ENCODE data around the gene MEIS2. TPM values are rescaled to one million over a fixed set of nuclear protein-coding genes. Genes with fewer than 3 reads are reported as not detected.

MEIS2 gene
- total and polyA plus RNA-seq, 2 of the 13 experiments (the other 11 are each of a cell fraction or from before 2014, with no cell fraction given): 10.7 to 12.4 TPM

GRCh38 chr15:37034835-37035748 is 65.3 kb downstream of the MEIS2 start (continued):
- TF ChIP-seq RNF219 (CRISPR knock-in tag; IDR thresholded peaks at IDR 0.05) (no peak), ZGPAT (CRISPR knock-in tag; IDR thresholded peaks at IDR 0.05) (peak; percentile 18; the same call in 1 of the 2 replicates), TFAP4 (IDR thresholded peaks at IDR 0.05; ENCODE audit: borderline replicate concordance, low read depth) (peak; percentile 74), ZBTB49 (CRISPR knock-in tag; IDR thresholded peaks at IDR 0.05; ENCODE audit: borderline replicate concordance) (no peak), PAWR (CRISPR knock-in tag; IDR thresholded peaks at IDR 0.05; ENCODE audit: borderline replicate concordance) (no peak), ZKSCAN8 (CRISPR knock-in tag; IDR thresholded peaks at IDR 0.05; ENCODE audit: borderline replicate concordance) (no peak), DMTF1 (CRISPR knock-in tag; IDR thresholded peaks at IDR 0.05) (no peak), ZNF124 (CRISPR knock-in tag; IDR thresholded peaks at IDR 0.05) (no peak), ZBTB3 (CRISPR knock-in tag; IDR thresholded peaks at IDR 0.05; ENCODE audit: borderline replicate concordance, low read depth) (no peak), UBTF (CRISPR knock-in tag; IDR thresholded peaks at IDR 0.05) (no peak), CREM (IDR thresholded peaks at IDR 0.05) (no peak; the same call in 1 of the 2 replicates), CREM (CRISPR knock-in tag; IDR thresholded peaks at IDR 0.05) (no peak), ZNF777 (CRISPR knock-in tag; IDR thresholded peaks at IDR 0.05) (no peak), AHR (CRISPR knock-in tag; IDR thresholded peaks at IDR 0.05) (no peak)

All from HepG2 (cell line).